ENCODE measurements around the gene KIR2DL1.
"Not testable (repeated sequence)": the region's sequence is repeated elsewhere in the genome, so short reads cannot be mapped to it uniquely, and the experiment has no call there.

The KIR2DL1 gene

GRCh38 chr19:54769646-54770045 lies at the start of gene KIR2DL1:
TSS of gene KIR2DL1 (plus strand) at chr19:54769793. CDS start at chr19:54769851, 58 bp downstream.
- not testable (repeated sequence) for FAIRE-seq

- FAIRE-seq = no peak
These were observed 45.5 kb upstream of the KIR2DL1 start, which contains the start of gene KIR3DL3 for GRCh38 chr19:54724142-54724541. TSS of gene KIR3DL3 (plus strand) at chr19:54724442. CDS start at chr19:54724497, 55 bp downstream.

GRCh38 chr19:54724644-54725043 lies 44.9 kb upstream of the KIR2DL1 start:
- no peak for FAIRE-seq

- FAIRE-seq = no peak
These were observed 44.3 kb upstream of the KIR2DL1 start for GRCh38 chr19:54725321-54725720.

GRCh38 chr19:54727562-54727961 lies 42.0 kb upstream of the KIR2DL1 start:
- FAIRE-seq = no peak

- no peak for FAIRE-seq
These were observed 41.4 kb upstream of the KIR2DL1 start for GRCh38 chr19:54728167-54728566.

GRCh38 chr19:54729416-54730188 lies 40.0 kb upstream of the KIR2DL1 start:
- FAIRE-seq = no peak

- no peak for FAIRE-seq
These were observed 38.4 kb upstream of the KIR2DL1 start for GRCh38 chr19:54731191-54731590.

- FAIRE-seq = not testable (repeated sequence)
These were observed 31.3 kb upstream of the KIR2DL1 start, which contains the start of gene KIR2DL3 for GRCh38 chr19:54738306-54738705. TSS of gene KIR2DL3 (plus strand) at chr19:54738513. CDS start at chr19:54738546, 33 bp downstream.

GRCh38 chr19:54738715-54739114 lies 30.9 kb upstream of the KIR2DL1 start:
- FAIRE-seq = no peak

- FAIRE-seq = no peak
These were observed 29.8 kb upstream of the KIR2DL1 start for GRCh38 chr19:54739587-54740497.

GRCh38 chr19:54741950-54742349 lies 27.6 kb upstream of the KIR2DL1 start:
- not testable (repeated sequence) for FAIRE-seq

GRCh38 chr19:54744080-54744479 lies 25.5 kb upstream of the KIR2DL1 start:
- FAIRE-seq = not testable (repeated sequence)

GRCh38 chr19:54747614-54748322 lies 21.8 kb upstream of the KIR2DL1 start:
- not testable (repeated sequence) for FAIRE-seq

- not testable (repeated sequence) for FAIRE-seq
These were observed 19.3 kb upstream of the KIR2DL1 start for GRCh38 chr19:54750276-54750675.

- FAIRE-seq = not testable (repeated sequence)
These were observed 13.1 kb upstream of the KIR2DL1 start for GRCh38 chr19:54756204-54757110.

GRCh38 chr19:54758577-54758976 lies 11.0 kb upstream of the KIR2DL1 start:
- not testable (repeated sequence) for FAIRE-seq

- FAIRE-seq = not testable (repeated sequence)
These were observed 5.4 kb upstream of the KIR2DL1 start for GRCh38 chr19:54764219-54764618.

GRCh38 chr19:54766464-54766863 lies 3.1 kb upstream of the KIR2DL1 start:
- not testable (repeated sequence) for FAIRE-seq

- FAIRE-seq = not testable (repeated sequence)
These were observed 918 bp downstream of the KIR2DL1 start for GRCh38 chr19:54770511-54770910.
